IMR-90 (cell line): Measurements from ENCODE around the gene SIAH1. TPM values are rescaled to one million over a fixed set of nuclear protein-coding genes. Genes with fewer than 3 reads are reported as not detected.

Experiments
- ATAC-seq: fragments of 200-7000 bp; cut with Tn5 transposase; 2 replicates; pipeline ENCODE4 v1.9.1; 2020; ENCODE audit warnings: low read depth, mild to moderate bottlenecking, moderate library complexity
- BruUV-seq: library from RNA; stranded (reverse); fragments of 400-500 nt; replicated peaks from 2 replicates; lab custom pipeline; 2021; lab: Mats Ljungman, UMichigan
- CTCF ChIA-PET: fragments of 300-600 bp; formaldehyde crosslinking; extraction: SDS; loops from one replicate; lab custom pipeline; 2021; ENCODE audit warnings: antibody characterized with exemption; lab: Yijun Ruan, JAX
- POLR2A ChIA-PET: fragments of 300-600 bp; sonication (Branson Sonifier 250); formaldehyde crosslinking; loops from one replicate; lab custom pipeline; 2022; ENCODE audit warnings: antibody characterized with exemption; ENCODE audit not compliant: unreplicated experiment; lab: Charles Lee
- DNase-seq: peaks from one replicate; pipeline ENCODE4 v3.0.0; 2013
- H2AFZ ChIP-seq: replicated peaks from 2 replicates; pipeline ENCODE3; 2013; ENCODE audit warnings: low read length, mild to moderate bottlenecking; ENCODE audit not compliant: poor library complexity
- H2AK5ac ChIP-seq: 2 replicates; pipeline ENCODE4 v1.6.1; 2013; ENCODE audit warnings: low read depth, low read length, inconsistent platforms
- H2AK9ac ChIP-seq: replicated peaks from 2 replicates; pipeline ENCODE3; 2013; ENCODE audit warnings: mild to moderate bottlenecking, low read depth, low read length, moderate library complexity; ENCODE audit not compliant: poor library complexity
- H2BK120ac ChIP-seq: 2 replicates; pipeline ENCODE4 v1.6.1; 2013; ENCODE audit warnings: low read depth, low read length, inconsistent platforms
- H2BK15ac ChIP-seq: 3 replicates; pipeline ENCODE4 v1.6.1; 2013; ENCODE audit warnings: low read depth, low read length, inconsistent platforms
- H2BK20ac ChIP-seq: 2 replicates; pipeline ENCODE4 v1.6.1; 2013; ENCODE audit warnings: low read depth, mild to moderate bottlenecking, inconsistent platforms, low read length, moderate library complexity
- H2BK5ac ChIP-seq: 2 replicates; pipeline ENCODE4 v1.6.1; 2013; ENCODE audit warnings: mild to moderate bottlenecking, low read depth, low read length, inconsistent platforms; ENCODE audit not compliant: poor library complexity, severe bottlenecking
- H3K14ac ChIP-seq: replicated peaks from 2 replicates; pipeline ENCODE4 v1.6.1; 2013; ENCODE audit warnings: low read depth, low read length, inconsistent platforms
- H3K18ac ChIP-seq: 2 replicates; pipeline ENCODE4 v1.6.1; 2013; ENCODE audit warnings: low read depth, low read length, control low read depth
- H3K23ac ChIP-seq: 2 replicates; pipeline ENCODE4 v1.6.1; 2013; ENCODE audit warnings: low read depth, low read length, inconsistent platforms
- H3K27ac ChIP-seq: 2 replicates; pipeline ENCODE4 v1.5.1; 2013; ENCODE audit warnings: mild to moderate bottlenecking, control low read depth, low read length; ENCODE audit not compliant: insufficient read depth
- H3K27me3 ChIP-seq: 2 replicates; pipeline ENCODE4 v1.6.1; 2013; ENCODE audit warnings: low read length; ENCODE audit not compliant: control insufficient read depth, insufficient read depth
- H3K36me3 ChIP-seq: 2 replicates; pipeline ENCODE4 v1.6.1; 2013; ENCODE audit warnings: low read length, mixed read lengths; ENCODE audit not compliant: control insufficient read depth, insufficient read depth
- H3K4ac ChIP-seq: 2 replicates; pipeline ENCODE4 v1.6.1; 2013; ENCODE audit warnings: low read depth, low read length, inconsistent platforms
- H3K4me1 ChIP-seq: 2 replicates; pipeline ENCODE4 v1.6.1; 2013; ENCODE audit warnings: low read length, mixed read lengths; ENCODE audit not compliant: control insufficient read depth, insufficient read depth
- H3K4me2 ChIP-seq: 2 replicates; pipeline ENCODE4 v1.6.1; 2013; ENCODE audit warnings: low read depth, mild to moderate bottlenecking, control low read depth, low read length, moderate library complexity
- H3K4me3 ChIP-seq: 2 replicates; pipeline ENCODE4 v1.5.1; 2013; ENCODE audit warnings: low read depth, mild to moderate bottlenecking, control low read depth, low read length, moderate library complexity; ENCODE audit not compliant: insufficient read depth
- H3K56ac ChIP-seq: 2 replicates; pipeline ENCODE4 v1.6.1; 2013; ENCODE audit warnings: low read length, inconsistent platforms; ENCODE audit not compliant: insufficient read depth; ENCODE audit errors: extremely low read depth
- H3K79me1 ChIP-seq, 2 experiments: 2 replicates each; pipeline ENCODE4 v1.6.1; 2013; ENCODE audit warnings: low read length in 2 of 2, inconsistent platforms in 1 of 2, low read depth in 1 of 2
- H3K9ac ChIP-seq: 2 replicates; pipeline ENCODE4 v1.6.1; 2013; ENCODE audit warnings: low read depth, low read length, control low read depth
- H3K9me1 ChIP-seq: 2 replicates; pipeline ENCODE4 v1.6.1; 2013; ENCODE audit warnings: low read length, inconsistent platforms; ENCODE audit not compliant: insufficient read depth
- H3K9me3 ChIP-seq: 2 replicates; pipeline ENCODE4 v1.6.1; 2013; ENCODE audit warnings: low read length; ENCODE audit not compliant: control insufficient read depth, insufficient read depth
- H4K20me1 ChIP-seq: 2 replicates; pipeline ENCODE4 v1.6.1; 2013; ENCODE audit warnings: low read length, inconsistent platforms; ENCODE audit not compliant: insufficient read depth
- H4K5ac ChIP-seq: 2 replicates; pipeline ENCODE4 v1.6.1; 2013; ENCODE audit warnings: mild to moderate bottlenecking, low read depth, low read length, control low read depth
- H4K8ac ChIP-seq, 2 experiments: 2 replicates each; pipeline ENCODE4 v1.6.1; 2013; ENCODE audit warnings: low read depth in 2 of 2, low read length in 2 of 2, control low read depth in 1 of 2, inconsistent platforms in 1 of 2
- H4K91ac ChIP-seq: 2 replicates; pipeline ENCODE4 v1.6.1; 2013; ENCODE audit warnings: low read depth, low read length, inconsistent platforms; ENCODE audit not compliant: insufficient read depth
- BHLHE40 ChIP-seq: fragments of 150-350 bp; IDR thresholded peaks from 2 replicates; pipeline ENCODE4 v1.6.1; 2016; ENCODE audit warnings: mild to moderate bottlenecking, low read depth, low read length
- CEBPB ChIP-seq: IDR thresholded peaks from 2 replicates; pipeline ENCODE4 v1.6.1; 2012; ENCODE audit warnings: low read depth, low read length, improper control_type of control experiment
- CHD1 ChIP-seq: IDR thresholded peaks from 2 replicates; pipeline ENCODE4 v1.6.1; 2012; ENCODE audit warnings: low read depth, low read length, improper control_type of control experiment
- ELK1 ChIP-seq: fragments of 150-350 bp; IDR thresholded peaks from 2 replicates; pipeline ENCODE4 v1.6.1; 2016; ENCODE audit warnings: low read depth, mild to moderate bottlenecking, low read length, moderate library complexity, borderline replicate concordance
- FOS ChIP-seq: fragments of 150-350 bp; IDR thresholded peaks from 2 replicates; pipeline ENCODE4 v1.6.1; 2016; ENCODE audit warnings: low read depth, low read length
- MAFK ChIP-seq: IDR thresholded peaks from 2 replicates; pipeline ENCODE4 v1.6.1; 2012; ENCODE audit warnings: low read depth, low read length, improper control_type of control experiment
- MAZ ChIP-seq: IDR thresholded peaks from 2 replicates; pipeline ENCODE4 v1.6.1; 2012; ENCODE audit warnings: low read depth, mild to moderate bottlenecking, low read length, improper control_type of control experiment, moderate library complexity, borderline replicate concordance
- MXI1 ChIP-seq: IDR thresholded peaks from 2 replicates; pipeline ENCODE4 v1.6.1; 2012; ENCODE audit warnings: low read depth, mild to moderate bottlenecking, low read length, moderate library complexity, borderline replicate concordance
- NFE2L2 ChIP-seq: fragments of 150-350 bp; IDR thresholded peaks from 2 replicates; pipeline ENCODE4 v1.6.1; 2016; ENCODE audit warnings: low read depth, mild to moderate bottlenecking, low read length
- POLR2A ChIP-seq: IDR thresholded peaks from 2 replicates; pipeline ENCODE4 v1.6.1; 2012; ENCODE audit warnings: mild to moderate bottlenecking, low read depth, low read length
- RAD21 ChIP-seq: IDR thresholded peaks from 2 replicates; pipeline ENCODE4 v1.6.1; 2012; ENCODE audit warnings: low read length, improper control_type of control experiment
- RCOR1 ChIP-seq: IDR thresholded peaks from 2 replicates; pipeline ENCODE4 v1.6.1; 2012; ENCODE audit warnings: mild to moderate bottlenecking, low read length, improper control_type of control experiment; ENCODE audit not compliant: insufficient replicate concordance
- SMC3 ChIP-seq: fragments of 150-350 bp; IDR thresholded peaks from 2 replicates; pipeline ENCODE4 v1.6.1; 2016; ENCODE audit warnings: low read depth, mild to moderate bottlenecking, antibody characterized with exemption, low read length, moderate library complexity
- USF2 ChIP-seq: fragments of 150-350 bp; IDR thresholded peaks from 2 replicates; pipeline ENCODE4 v1.6.1; 2017; ENCODE audit warnings: mild to moderate bottlenecking, antibody characterized with exemption, low read length, low read depth
- WGBS, 2 experiments: methylation state at CpG; one replicate each; pipeline versions ENCODE4 v1.1.5 to v1.1.7; 2013; ENCODE audit warnings: missing lambda C conversion rate in 2 of 2; ENCODE audit not compliant: insufficient read length in 1 of 2; ENCODE audit errors: extremely low coverage in 2 of 2; 5-methylcytosine and 5-hydroxymethylcytosine counted together
- dilution Hi-C: fragments of 300-500 bp; cut with HindIII; formaldehyde crosslinking; loops from one replicate; pipeline ENCODE4 v1.14.3; 2018; ENCODE audit warnings: low sequenced_read_pairs; ENCODE audit not compliant: unreplicated experiment
- in situ Hi-C: fragments of 300-500 bp; cut with MboI; formaldehyde crosslinking; loops from 3 replicates; pipeline ENCODE4 v1.14.3; 2019; ENCODE audit warnings: low sequenced_read_pairs, inconsistent platforms, mixed read lengths
- intact Hi-C: fragments of 100-400 bp; cut with micrococcal nuclease; formaldehyde crosslinking; loops from 2 replicates; pipeline ENCODE4 v1.10.0; 2022
- polyA plus RNA-seq, 3 experiments: library from polyadenylated mRNA; depleted of rRNA; stranded (reverse); fragments of >200 nt; gene quantifications; 2 replicates each; pipeline ENCODE4 v1.2.3, GENCODE V29; 2012; ENCODE audit warnings: low replicate concordance in 1 of 3
- total RNA-seq: library from RNA; depleted of rRNA; stranded (reverse); fragments of >200 nt; gene quantifications from 2 replicates; pipeline ENCODE4 v1.2.3, GENCODE V29; 2012

SIAH1 gene
- total and polyA plus RNA-seq, 2 of the 4 experiments (the other 2 are of a cell fraction) = 10.3 to 17.7 TPM

- no peak overlapping the region for H3K4me3 ChIP-seq
- H3K4me1 ChIP-seq = peaks cover 14% of the 10 kb centered on the region
- peak overlapping the region; percentile 51 for H4K5ac ChIP-seq
- 61% methylated on average over 11 of the region's 12 CpGs; no CpG with 5 or more reads in 1 of the 2 experiments for WGBS, 2 experiments
- H3K23ac ChIP-seq = 0 out of 2 replicates have a peak overlapping the region, but pooled peaks have one; percentile 15
- peak overlapping the region; percentile 40 for H3K18ac ChIP-seq
- H2AFZ ChIP-seq = peak overlapping the region; percentile 82
- H4K91ac ChIP-seq = peak overlapping the region; percentile 57
- peak overlapping the region; percentile 58 for H2BK5ac ChIP-seq
- peak overlapping the region; percentile 45 for H2AK9ac ChIP-seq
- H4K20me1 ChIP-seq = no peaks in the 10 kb centered on the region
- dilution Hi-C loops = no loop called here
- H2BK120ac ChIP-seq = peak overlapping the region; percentile 77
- TF ChIP-seq BHLHE40 (0 out of 2 replicates have a peak, but pooled peaks have one; percentile 37), MAFK (peak; percentile 31; the same call in 1 of the 2 replicates), MAZ (peak; percentile 50; the same call in 1 of the 2 replicates), NFE2L2 (no peak), RAD21 (peak; percentile 21; the same call in 1 of the 2 replicates), CHD1 (no peak), RCOR1 (no peak), USF2 (no peak), ELK1 (no peak), FOS (peak; percentile 95), SMC3 (no peak), CEBPB (peak; percentile 98), POLR2A (no peak), MXI1 (no peak)
- peak overlapping the region; percentile 60 for H2AK5ac ChIP-seq
- no TSS peak for BruUV-seq
- CTCF ChIA-PET = no interaction called here
- peak overlapping the region; percentile 45; the same call in 1 of the 2 replicates for H3K4me2 ChIP-seq
- peak overlapping the region; percentile 40; the same call in 2 of the 3 replicates for H2BK15ac ChIP-seq
- peaks cover 7% of the 10 kb centered on the region; the same call in 1 of the 2 replicates for H3K9me1 ChIP-seq
- in situ Hi-C loops = no loop called here
- POLR2A ChIA-PET = interaction anchor here (0.7 kb wide), 1 partner anchor 66 kb away, joined by 8 read pairs; no protein-coding TSS in a partner anchor
- ATAC-seq (peak; percentile 93), DNase-seq (peak; percentile 96)
- H3K56ac ChIP-seq = 0 out of 2 replicates have a peak overlapping the region, but pooled peaks have one; percentile 22
- no peaks in the 10 kb centered on the region for H3K27me3 ChIP-seq
- H3K79me1 ChIP-seq = no peaks in the 10 kb centered on the region
- peak overlapping the region; percentile 21 for H3K14ac ChIP-seq
- peak overlapping the region; percentile 38 to 77 for H4K8ac ChIP-seq
- peak overlapping the region; percentile 80 for H3K4ac ChIP-seq
- H3K27ac ChIP-seq = peak overlapping the region; percentile 76
- H3K36me3 ChIP-seq = no peaks in the 10 kb centered on the region
- H2BK20ac ChIP-seq = peak overlapping the region; percentile 67; the same call in 1 of the 2 replicates
- H3K9ac ChIP-seq = no peak overlapping the region
- intact Hi-C loops = loop anchor here (2.0 kb wide), 1 partner anchor 35 kb away; no protein-coding TSS in a partner anchor
- no peaks in the 10 kb centered on the region for H3K9me3 ChIP-seq
Measured at GRCh38 chr16:48409839-48410632, 24.8 kb upstream of the SIAH1 start.
